ENCODE data around the gene COL8A2. TPM values are rescaled to one million over a fixed set of nuclear protein-coding genes. Genes with fewer than 3 reads are reported as not detected.

Gene COL8A2
- total RNA-seq, 1 experiment from 2014 or later, result 0.24 TPM

GRCh38 chr1:36151845-36152203, 26.8 kb upstream of the COL8A2 start:
- peak; percentile 84 for DNase-seq (ENCODE audit: low spot score)
- POLR2A ChIA-PET (ENCODE audit: low non-redundant PET), result interaction anchor here (0.6 kb wide), 1 partner anchor 9 kb away, joined by 4 read pairs; no protein-coding TSS in a partner anchor

GRCh38 chr1:36151134-36151844, 26.3 kb upstream of the COL8A2 start:
- no TSS peak for BruUV-seq (replicated peaks)
- TF ChIP-seq, protein P1, sequence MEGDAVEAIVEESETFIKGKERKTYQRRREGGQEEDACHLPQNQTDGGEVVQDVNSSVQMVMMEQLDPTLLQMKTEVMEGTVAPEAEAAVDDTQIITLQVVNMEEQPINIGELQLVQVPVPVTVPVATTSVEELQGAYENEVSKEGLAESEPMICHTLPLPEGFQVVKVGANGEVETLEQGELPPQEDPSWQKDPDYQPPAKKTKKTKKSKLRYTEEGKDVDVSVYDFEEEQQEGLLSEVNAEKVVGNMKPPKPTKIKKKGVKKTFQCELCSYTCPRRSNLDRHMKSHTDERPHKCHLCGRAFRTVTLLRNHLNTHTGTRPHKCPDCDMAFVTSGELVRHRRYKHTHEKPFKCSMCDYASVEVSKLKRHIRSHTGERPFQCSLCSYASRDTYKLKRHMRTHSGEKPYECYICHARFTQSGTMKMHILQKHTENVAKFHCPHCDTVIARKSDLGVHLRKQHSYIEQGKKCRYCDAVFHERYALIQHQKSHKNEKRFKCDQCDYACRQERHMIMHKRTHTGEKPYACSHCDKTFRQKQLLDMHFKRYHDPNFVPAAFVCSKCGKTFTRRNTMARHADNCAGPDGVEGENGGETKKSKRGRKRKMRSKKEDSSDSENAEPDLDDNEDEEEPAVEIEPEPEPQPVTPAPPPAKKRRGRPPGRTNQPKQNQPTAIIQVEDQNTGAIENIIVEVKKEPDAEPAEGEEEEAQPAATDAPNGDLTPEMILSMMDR (conservative IDR thresholded peaks at IDR 0.05; ENCODE audit: low read depth, low read length), result no peak
- no peak for TF ChIP-seq EZH2 (IDR thresholded peaks at IDR 0.05; ENCODE audit: borderline replicate concordance, low read depth, low read length, poor library complexity, severe bottlenecking)
- no peak for DNase-seq (ENCODE audit: low spot score)
- Histone ChIP-seq H3K4me3 (ENCODE audit: low read depth, low read length, poor library complexity, severe bottlenecking) (peak overlapping the region; percentile 21), H3K9me3 (ENCODE audit: low read depth, low read length, poor library complexity, severe bottlenecking) (no peaks in the 10 kb centered on the region), H3K27ac (ENCODE audit: low read depth, low read length, poor library complexity, severe bottlenecking) (peak overlapping the region; percentile 80), H3K27me3 (replicated peaks; ENCODE audit: insufficient read depth, low read depth, low read length, poor library complexity) (no peaks in the 10 kb centered on the region), H3K36me3 (ENCODE audit: insufficient read depth, low read length, poor library complexity, severe bottlenecking) (peaks cover 4% of the 10 kb centered on the region), H3K4me1 (ENCODE audit: insufficient read depth, low read length, poor library complexity, severe bottlenecking) (peaks cover 40% of the 10 kb centered on the region)
- ChIA-PET CTCF (interaction anchor here (1.2 kb wide), 1 partner anchor 36 kb away, joined by 4 read pairs; no protein-coding TSS in a partner anchor), POLR2A (ENCODE audit: low non-redundant PET) (interaction anchor here (0.6 kb wide), 1 partner anchor 10 kb away, joined by 4 read pairs; no protein-coding TSS in a partner anchor)
- intact Hi-C loops (cut with micrococcal nuclease; ENCODE audit: unreplicated experiment), result loop anchor here (2.0 kb wide), 1 partner anchor 270 kb away; no protein-coding TSS in a partner anchor

More at GRCh38 chr1:36151845-36152203, 26.8 kb upstream of the COL8A2 start:
- H3K27ac ChIP-seq (ENCODE audit: low read depth, low read length, poor library complexity, severe bottlenecking), result peak overlapping the region; percentile 80
- peaks cover 40% of the 10 kb centered on the region for H3K4me1 ChIP-seq (ENCODE audit: insufficient read depth, low read length, poor library complexity, severe bottlenecking)
- CTCF ChIA-PET, result interaction anchor here (1.2 kb wide), 1 partner anchor 36 kb away, joined by 4 read pairs; no protein-coding TSS in a partner anchor
- no peak for TF ChIP-seq EZH2 (IDR thresholded peaks at IDR 0.05; ENCODE audit: borderline replicate concordance, low read depth, low read length, poor library complexity, severe bottlenecking)
- TF ChIP-seq, protein P1 (conservative IDR thresholded peaks at IDR 0.05; ENCODE audit: low read depth, low read length), result no peak
- no TSS peak for BruUV-seq (replicated peaks)
- peak overlapping the region; percentile 18 for H3K4me3 ChIP-seq (ENCODE audit: low read depth, low read length, poor library complexity, severe bottlenecking)
- no peaks in the 10 kb centered on the region for H3K36me3 ChIP-seq (ENCODE audit: insufficient read depth, low read length, poor library complexity, severe bottlenecking)
- H3K9me3 ChIP-seq (ENCODE audit: low read depth, low read length, poor library complexity, severe bottlenecking), result no peaks in the 10 kb centered on the region
- intact Hi-C loops (cut with micrococcal nuclease; ENCODE audit: unreplicated experiment), result loop anchor here (2.0 kb wide), 1 partner anchor 269 kb away; no protein-coding TSS in a partner anchor
- no peaks in the 10 kb centered on the region for H3K27me3 ChIP-seq (replicated peaks; ENCODE audit: insufficient read depth, low read depth, low read length, poor library complexity)

GRCh38 chr1:36150296-36151133, 25.5 kb upstream of the COL8A2 start:
- CTCF ChIA-PET, result interaction anchor here (0.6 to 2.7 kb wide), 10 partner anchors 10 to 1027 kb away, joined by 3 to 27 read pairs (median 5); no protein-coding TSS in a partner anchor
- DNase-seq (ENCODE audit: low spot score), result peak; percentile 92
- Histone ChIP-seq H3K27me3 (replicated peaks; ENCODE audit: insufficient read depth, low read depth, low read length, poor library complexity) (no peaks in the 10 kb centered on the region), H3K4me3 (ENCODE audit: low read depth, low read length, poor library complexity, severe bottlenecking) (peak overlapping the region; percentile 62), H3K27ac (ENCODE audit: low read depth, low read length, poor library complexity, severe bottlenecking) (peak overlapping the region; percentile 80), H3K36me3 (ENCODE audit: insufficient read depth, low read length, poor library complexity, severe bottlenecking) (peaks cover 4% of the 10 kb centered on the region), H3K9me3 (ENCODE audit: low read depth, low read length, poor library complexity, severe bottlenecking) (no peaks in the 10 kb centered on the region), H3K4me1 (ENCODE audit: insufficient read depth, low read length, poor library complexity, severe bottlenecking) (peaks cover 40% of the 10 kb centered on the region)
- POLR2A ChIA-PET (ENCODE audit: low non-redundant PET), result interaction anchor here (0.6 kb wide), 1 partner anchor 37 kb away, joined by 3 read pairs; no protein-coding TSS in a partner anchor
- BruUV-seq (replicated peaks), result no TSS peak
- intact Hi-C loops (cut with micrococcal nuclease; ENCODE audit: unreplicated experiment), result loop anchor here (2.0 kb wide), 1 partner anchor 270 kb away; no protein-coding TSS in a partner anchor
- TF ChIP-seq, protein P1 (conservative IDR thresholded peaks at IDR 0.05; ENCODE audit: low read depth, low read length), result no peak
- TF ChIP-seq EZH2 (IDR thresholded peaks at IDR 0.05; ENCODE audit: borderline replicate concordance, low read depth, low read length, poor library complexity, severe bottlenecking), result no peak

Measured in A673 (cell line).